H9 (cell line): ENCODE data around the gene FANK1. TPM values are rescaled to one million over a fixed set of nuclear protein-coding genes. Genes with fewer than 3 reads are reported as not detected.

Experiments used
- DNase-seq: peaks from one replicate; pipeline ENCODE4 v3.0.0-alpha.2; 2017
- H2AFZ ChIP-seq: one replicate; pipeline ENCODE4 v1.6.1; 2013; ENCODE audit warnings: mild to moderate bottlenecking, low read length, control low read depth, moderate library complexity
- H2AK5ac ChIP-seq: 2 replicates; pipeline ENCODE4 v1.6.1; 2013; ENCODE audit warnings: low read length, control low read depth, mixed read lengths; ENCODE audit not compliant: insufficient read length
- H2BK120ac ChIP-seq: one replicate; pipeline ENCODE4 v1.6.1; 2013; ENCODE audit warnings: low read depth, mild to moderate bottlenecking, low read length, control low read depth, inconsistent platforms; ENCODE audit not compliant: poor library complexity, severe bottlenecking
- H2BK12ac ChIP-seq: 2 replicates; pipeline ENCODE4 v1.6.1; 2013; ENCODE audit warnings: low read length, control low read depth, mixed read lengths, low read depth; ENCODE audit not compliant: insufficient read length
- H2BK15ac ChIP-seq: 2 replicates; pipeline ENCODE4 v1.6.1; 2013; ENCODE audit warnings: low read depth, low read length, control low read depth
- H2BK20ac ChIP-seq: one replicate; pipeline ENCODE4 v1.6.1; 2013; ENCODE audit warnings: low read depth, mild to moderate bottlenecking, low read length, control low read depth, inconsistent platforms; ENCODE audit not compliant: poor library complexity, severe bottlenecking
- H2BK5ac ChIP-seq: 2 replicates; pipeline ENCODE4 v1.6.1; 2013; ENCODE audit warnings: low read length, control low read depth, mixed read lengths; ENCODE audit not compliant: insufficient read length
- H3K14ac ChIP-seq: 2 replicates; pipeline ENCODE4 v1.6.1; 2013; ENCODE audit warnings: low read length, control low read depth; ENCODE audit not compliant: insufficient read depth
- H3K18ac ChIP-seq: 2 replicates; pipeline ENCODE4 v1.6.1; 2013; ENCODE audit warnings: low read depth, mild to moderate bottlenecking, mixed read lengths, low read length, control low read depth; ENCODE audit not compliant: insufficient read length
- H3K23ac ChIP-seq: 2 replicates; pipeline ENCODE4 v1.6.1; 2013; ENCODE audit warnings: low read length, control low read depth, mixed read lengths, low read depth; ENCODE audit not compliant: insufficient read length
- H3K23me2 ChIP-seq: 2 replicates; pipeline ENCODE4 v1.6.1; 2013; ENCODE audit warnings: low read depth, mild to moderate bottlenecking, mixed read lengths, low read length, control low read depth; ENCODE audit not compliant: insufficient read length, poor library complexity, severe bottlenecking
- H3K27ac ChIP-seq: 2 replicates; pipeline ENCODE4 v1.5.1; 2013; ENCODE audit warnings: low read length, control low read depth, mixed read lengths, low read depth; ENCODE audit not compliant: insufficient read length
- H3K27me3 ChIP-seq: 2 replicates; pipeline ENCODE4 v1.6.1; 2013; ENCODE audit warnings: low read length, control low read depth, inconsistent platforms; ENCODE audit not compliant: insufficient read depth
- H3K4ac ChIP-seq: 2 replicates; pipeline ENCODE4 v1.6.1; 2013; ENCODE audit warnings: low read depth, mild to moderate bottlenecking, control low read depth, inconsistent platforms, low read length, moderate library complexity
- H3K4me1 ChIP-seq: 2 replicates; pipeline ENCODE4 v1.6.1; 2013; ENCODE audit warnings: low read length, control low read depth, inconsistent platforms; ENCODE audit not compliant: insufficient read depth
- H3K4me2 ChIP-seq: 2 replicates; pipeline ENCODE4 v1.6.1; 2013; ENCODE audit warnings: low read length, control low read depth, mixed read lengths; ENCODE audit not compliant: insufficient read length, insufficient read depth
- H3K56ac ChIP-seq: 2 replicates; pipeline ENCODE4 v1.6.1; 2013; ENCODE audit warnings: low read depth, mild to moderate bottlenecking, mixed read lengths, low read length, control low read depth; ENCODE audit not compliant: insufficient read length
- H3K79me1 ChIP-seq: 2 replicates; pipeline ENCODE4 v1.6.1; 2013; ENCODE audit warnings: low read depth, mild to moderate bottlenecking, moderate library complexity, low read length, control low read depth, inconsistent platforms; ENCODE audit not compliant: insufficient read depth, poor library complexity, severe bottlenecking
- H3K79me2 ChIP-seq: 2 replicates; pipeline ENCODE4 v1.6.1; 2013; ENCODE audit warnings: low read length, control low read depth, inconsistent platforms; ENCODE audit not compliant: insufficient read depth
- H3K9ac ChIP-seq: 2 replicates; pipeline ENCODE4 v1.6.1; 2013; ENCODE audit warnings: low read length, control low read depth, mixed read lengths; ENCODE audit not compliant: insufficient read length; ENCODE audit errors: extremely low read depth
- H3K9me3 ChIP-seq: one replicate; pipeline ENCODE4 v1.6.1; 2013; ENCODE audit warnings: low read depth, low read length, inconsistent platforms; ENCODE audit not compliant: control insufficient read depth
- H3T11ph ChIP-seq: one replicate; pipeline ENCODE4 v1.6.1; 2013; ENCODE audit warnings: mild to moderate bottlenecking, low read length, control low read depth, inconsistent platforms
- H4K20me1 ChIP-seq: one replicate; pipeline ENCODE4 v1.6.1; 2013; ENCODE audit not compliant: control insufficient read depth, insufficient read length, insufficient read depth
- H4K5ac ChIP-seq: 2 replicates; pipeline ENCODE4 v1.6.1; 2013; ENCODE audit warnings: low read depth, mild to moderate bottlenecking, mixed read lengths, low read length, control low read depth; ENCODE audit not compliant: insufficient read length
- H4K8ac ChIP-seq: replicated peaks from 2 replicates; pipeline ENCODE4 v1.6.1; 2013; ENCODE audit warnings: low read length, control low read depth, mixed read lengths, low read depth; ENCODE audit not compliant: insufficient read length
- H4K91ac ChIP-seq: 2 replicates; pipeline ENCODE4 v1.6.1; 2013; ENCODE audit warnings: low read depth, mild to moderate bottlenecking, moderate library complexity, mixed read lengths, low read length, control low read depth; ENCODE audit not compliant: insufficient read length
- H3K27ac Mint-ChIP-seq, 3 experiments: 2 replicates in 2 of 3; 3 replicates in 1 of 3; pipeline ENCODE4 v1.8.0; 2020 to 2021; ENCODE audit warnings: mixed read lengths in 3 of 3, mild to moderate bottlenecking in 1 of 3, moderate library complexity in 1 of 3
- H3K27me3 Mint-ChIP-seq: 2 replicates; pipeline ENCODE4 v1.8.0; 2021; ENCODE audit warnings: low read depth, mild to moderate bottlenecking, moderate library complexity, mixed read lengths
- H3K36me3 Mint-ChIP-seq, 3 experiments: 2 replicates in 2 of 3; 3 replicates in 1 of 3; pipeline ENCODE4 v1.8.0; 2020 to 2021; ENCODE audit warnings: low read depth in 3 of 3, mixed read lengths in 3 of 3; ENCODE audit not compliant: insufficient read depth in 1 of 3
- H3K4me1 Mint-ChIP-seq, 2 experiments: 2 replicates each; pipeline ENCODE4 v1.8.0; 2020; ENCODE audit warnings: mixed read lengths in 2 of 2
- H3K4me3 Mint-ChIP-seq, 2 experiments: 2 replicates in 1 of 2; 3 replicates in 1 of 2; pipeline ENCODE4 v1.8.0; 2020 to 2021; ENCODE audit warnings: mild to moderate bottlenecking in 2 of 2, mixed read lengths in 2 of 2, moderate library complexity in 1 of 2
- H3K9me3 Mint-ChIP-seq, 2 experiments: 2 replicates in 1 of 2; 3 replicates in 1 of 2; pipeline ENCODE4 v1.8.0; 2020; ENCODE audit warnings: mild to moderate bottlenecking in 2 of 2, mixed read lengths in 2 of 2, moderate library complexity in 1 of 2
- WGBS: extraction: QIAGEN DNeasy Blood & Tissue Kit; methylation state at CpG from one replicate; pipeline ENCODE4 v1.1.7; 2013; ENCODE audit warnings: missing lambda C conversion rate, low lambda C conversion rate, mixed read lengths; ENCODE audit not compliant: insufficient read length; ENCODE audit errors: extremely low coverage; 5-methylcytosine and 5-hydroxymethylcytosine counted together
- total RNA-seq: library from RNA; stranded (reverse); gene quantifications from 2 replicates; pipeline ENCODE4 v1.2.1, GENCODE V29; 2021
- TF ChIP-seq, protein P1 (sequence below): fragments of 200-600 bp; sonication (generic); conservative IDR thresholded peaks from 3 replicates; pipeline ENCODE4 v1.8.0; 2021; ENCODE audit warnings: antibody characterized with exemption, mild to moderate bottlenecking

The FANK1 gene
- total RNA-seq, 1 experiment from 2014 or later, result 0.68 TPM

DNA sequence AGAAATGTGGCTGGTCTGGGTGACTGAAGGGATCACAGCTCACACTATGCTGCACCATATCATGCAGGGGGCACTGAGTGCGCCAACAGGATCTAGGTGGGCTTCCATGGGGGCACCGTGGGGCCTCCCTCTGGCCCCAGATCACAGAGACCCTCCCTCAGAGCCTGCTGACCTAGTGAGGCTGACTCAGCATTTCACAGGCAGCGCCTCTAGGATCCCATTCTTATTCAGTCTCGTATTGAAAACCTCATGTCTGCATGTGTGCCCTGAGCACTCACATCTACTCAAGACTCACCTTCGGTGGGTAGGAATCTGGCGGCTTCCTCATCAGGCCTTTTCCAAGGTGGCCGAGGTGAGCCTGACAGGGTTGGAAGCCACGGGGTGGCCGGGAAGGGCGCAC lies 141.6 kb downstream of the FANK1 start:
- H3K18ac ChIP-seq, result no peak overlapping the region
- H3K9me3 ChIP-seq, result no peaks in the 10 kb centered on the region
- no peak overlapping the region for H2AK5ac ChIP-seq
- WGBS, result no CpG with 5 or more reads among the region's 10 CpGs
- Mint-ChIP-seq H3K36me3 (peaks cover 4 to 11% (median 4%) of the 10 kb centered on the region in 3 experiments; a peak in 5 of 7 replicates), H3K4me3 (no peak overlapping the region), H3K4me1 (peaks cover 14 to 25% of the 10 kb centered on the region in 2 experiments), H3K27me3 (no peaks in the 10 kb centered on the region), H3K9me3 (peaks cover 4 to 7% of the 10 kb centered on the region in 2 experiments), H3K27ac (no peak overlapping the region)
- no peak overlapping the region for H2BK120ac ChIP-seq
- no peaks in the 10 kb centered on the region for H3K79me1 ChIP-seq
- no peaks in the 10 kb centered on the region for H4K20me1 ChIP-seq
- H3T11ph ChIP-seq, result no peak overlapping the region
- no peak overlapping the region for H2BK20ac ChIP-seq
- H4K8ac ChIP-seq, result no peak overlapping the region
- no peak overlapping the region for H3K56ac ChIP-seq
- no peak overlapping the region for H3K14ac ChIP-seq
- no peaks in the 10 kb centered on the region for H3K79me2 ChIP-seq
- H3K4ac ChIP-seq, result no peak overlapping the region
- no peak overlapping the region for H3K4me2 ChIP-seq
- no peak for DNase-seq
- TF ChIP-seq, protein P1, sequence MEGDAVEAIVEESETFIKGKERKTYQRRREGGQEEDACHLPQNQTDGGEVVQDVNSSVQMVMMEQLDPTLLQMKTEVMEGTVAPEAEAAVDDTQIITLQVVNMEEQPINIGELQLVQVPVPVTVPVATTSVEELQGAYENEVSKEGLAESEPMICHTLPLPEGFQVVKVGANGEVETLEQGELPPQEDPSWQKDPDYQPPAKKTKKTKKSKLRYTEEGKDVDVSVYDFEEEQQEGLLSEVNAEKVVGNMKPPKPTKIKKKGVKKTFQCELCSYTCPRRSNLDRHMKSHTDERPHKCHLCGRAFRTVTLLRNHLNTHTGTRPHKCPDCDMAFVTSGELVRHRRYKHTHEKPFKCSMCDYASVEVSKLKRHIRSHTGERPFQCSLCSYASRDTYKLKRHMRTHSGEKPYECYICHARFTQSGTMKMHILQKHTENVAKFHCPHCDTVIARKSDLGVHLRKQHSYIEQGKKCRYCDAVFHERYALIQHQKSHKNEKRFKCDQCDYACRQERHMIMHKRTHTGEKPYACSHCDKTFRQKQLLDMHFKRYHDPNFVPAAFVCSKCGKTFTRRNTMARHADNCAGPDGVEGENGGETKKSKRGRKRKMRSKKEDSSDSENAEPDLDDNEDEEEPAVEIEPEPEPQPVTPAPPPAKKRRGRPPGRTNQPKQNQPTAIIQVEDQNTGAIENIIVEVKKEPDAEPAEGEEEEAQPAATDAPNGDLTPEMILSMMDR, result no peak
- H2AFZ ChIP-seq, result no peak overlapping the region
- no peak overlapping the region for H3K27ac ChIP-seq
- H3K23ac ChIP-seq, result no peak overlapping the region
- H3K23me2 ChIP-seq, result no peaks in the 10 kb centered on the region
- no peak overlapping the region for H4K91ac ChIP-seq
- H2BK15ac ChIP-seq, result no peak overlapping the region
- no peaks in the 10 kb centered on the region for H3K27me3 ChIP-seq
- H4K5ac ChIP-seq, result no peak overlapping the region
- H2BK12ac ChIP-seq, result no peak overlapping the region
- H2BK5ac ChIP-seq, result no peak overlapping the region
- H3K9ac ChIP-seq, result no peak overlapping the region
- no peaks in the 10 kb centered on the region for H3K4me1 ChIP-seq
